ENCODE measurements around the gene GNL2.

DNA sequence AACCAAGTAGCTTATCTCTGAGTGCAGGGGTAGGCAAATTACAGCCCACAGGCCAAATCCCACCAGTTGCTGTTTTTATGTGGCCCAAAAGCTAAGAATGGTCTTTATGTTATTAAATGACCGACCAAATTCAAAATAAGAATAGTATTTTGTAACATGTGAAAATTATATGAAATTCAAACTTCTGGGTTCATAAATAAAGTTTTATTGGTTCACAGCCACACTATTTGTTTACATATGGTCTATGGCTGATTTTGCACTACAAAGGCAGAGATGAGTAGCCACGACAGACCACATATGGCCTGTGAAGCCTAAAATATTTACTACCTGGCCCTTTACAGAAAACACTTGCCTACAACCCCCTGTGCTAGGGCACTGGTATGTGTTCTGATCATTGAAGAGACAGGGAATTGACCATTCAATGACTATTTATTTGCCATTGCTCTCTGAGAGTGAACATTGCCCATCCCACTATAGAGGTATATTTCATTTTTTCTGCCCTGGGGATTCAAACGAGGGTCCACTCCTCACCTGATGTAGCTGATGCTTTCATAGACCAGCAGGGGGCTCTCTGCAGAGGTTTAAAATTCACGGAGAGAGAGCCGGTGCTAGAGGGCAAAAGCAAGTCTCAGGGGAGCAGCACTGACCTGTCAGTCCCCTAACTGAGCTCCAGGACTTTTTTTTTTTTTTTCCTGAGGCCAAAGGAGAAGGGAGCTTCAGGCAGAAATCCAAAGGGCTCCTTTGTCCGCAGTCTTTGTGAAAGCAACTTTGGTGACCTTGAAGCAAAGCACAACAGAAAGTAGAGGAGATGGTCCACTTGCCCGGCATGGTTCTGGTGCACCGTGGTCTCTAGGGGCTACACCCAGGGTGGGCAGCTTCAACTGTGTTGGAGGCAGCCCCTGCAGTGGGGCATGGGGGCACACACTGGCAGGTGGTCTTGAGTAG lies 7.3 kb upstream of the GNL2 start:
- TF ChIP-seq, protein P1, sequence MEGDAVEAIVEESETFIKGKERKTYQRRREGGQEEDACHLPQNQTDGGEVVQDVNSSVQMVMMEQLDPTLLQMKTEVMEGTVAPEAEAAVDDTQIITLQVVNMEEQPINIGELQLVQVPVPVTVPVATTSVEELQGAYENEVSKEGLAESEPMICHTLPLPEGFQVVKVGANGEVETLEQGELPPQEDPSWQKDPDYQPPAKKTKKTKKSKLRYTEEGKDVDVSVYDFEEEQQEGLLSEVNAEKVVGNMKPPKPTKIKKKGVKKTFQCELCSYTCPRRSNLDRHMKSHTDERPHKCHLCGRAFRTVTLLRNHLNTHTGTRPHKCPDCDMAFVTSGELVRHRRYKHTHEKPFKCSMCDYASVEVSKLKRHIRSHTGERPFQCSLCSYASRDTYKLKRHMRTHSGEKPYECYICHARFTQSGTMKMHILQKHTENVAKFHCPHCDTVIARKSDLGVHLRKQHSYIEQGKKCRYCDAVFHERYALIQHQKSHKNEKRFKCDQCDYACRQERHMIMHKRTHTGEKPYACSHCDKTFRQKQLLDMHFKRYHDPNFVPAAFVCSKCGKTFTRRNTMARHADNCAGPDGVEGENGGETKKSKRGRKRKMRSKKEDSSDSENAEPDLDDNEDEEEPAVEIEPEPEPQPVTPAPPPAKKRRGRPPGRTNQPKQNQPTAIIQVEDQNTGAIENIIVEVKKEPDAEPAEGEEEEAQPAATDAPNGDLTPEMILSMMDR (IDR thresholded peaks at IDR 0.05): no peak
- TF ChIP-seq POLR2A (IDR thresholded peaks at IDR 0.05): no peak
